GM12878 (cell line): ENCODE measurements around the gene IGF2R.

Experiments
- NFIC ChIP-seq: IDR thresholded peaks from 2 replicates; pipeline ENCODE4 v1.6.1; 2012; ENCODE audit warnings: low read depth, mild to moderate bottlenecking, inconsistent platforms, low read length, moderate library complexity
- REST ChIP-seq: IDR thresholded peaks from 2 replicates; pipeline ENCODE4 v1.6.1; 2012; ENCODE audit warnings: mild to moderate bottlenecking, low read depth, low read length
- TAF1 ChIP-seq: IDR thresholded peaks from 2 replicates; pipeline ENCODE4 v1.6.1; 2011; ENCODE audit warnings: mild to moderate bottlenecking, low read depth, low read length, borderline replicate concordance

- TF ChIP-seq TAF1 = no peak
- TF ChIP-seq NFIC = no peak
- no peak for TF ChIP-seq REST
Measured at GRCh38 chr6:160065200-160065599, 96.3 kb downstream of the IGF2R start.
